HG03442 (cell line): ENCODE measurements around the gene MEOX1.
"Not testable (repeated sequence)": the region's sequence is repeated elsewhere in the genome, so short reads cannot be mapped to it uniquely, and the experiment has no call there.

Experiments used
- ATAC-seq: cut with Tn5 transposase; IDR thresholded peaks from one replicate; pipeline ENCODE4 v1.9.1; 2021; ENCODE audit warnings: mild to moderate bottlenecking, moderate library complexity; ENCODE audit not compliant: unreplicated experiment

MEOX1 gene

GRCh38 chr17:43620147-43620546 lies 41.6 kb downstream of the MEOX1 start:
- no peak for ATAC-seq

- no peak for ATAC-seq
Measured at GRCh38 chr17:43619705-43620104, 42.0 kb downstream of the MEOX1 start.

- no peak for ATAC-seq
Measured at GRCh38 chr17:43618276-43618675, 43.4 kb downstream of the MEOX1 start.

GRCh38 chr17:43616852-43617251 lies 44.9 kb downstream of the MEOX1 start:
- no peak for ATAC-seq

- ATAC-seq = no peak
Measured at GRCh38 chr17:43616421-43616820, 45.3 kb downstream of the MEOX1 start.

- ATAC-seq = no peak
Measured at GRCh38 chr17:43616029-43616351, 45.7 kb downstream of the MEOX1 start.

- no peak for ATAC-seq
Measured at GRCh38 chr17:43615330-43616028, 46.2 kb downstream of the MEOX1 start.

- no peak for ATAC-seq
Measured at GRCh38 chr17:43614561-43614960, 47.2 kb downstream of the MEOX1 start.

- ATAC-seq = no peak
Measured at GRCh38 chr17:43613917-43614316, 47.8 kb downstream of the MEOX1 start.

GRCh38 chr17:43612515-43612914 lies 49.2 kb downstream of the MEOX1 start:
- no peak for ATAC-seq

GRCh38 chr17:43611230-43611969 lies 50.3 kb downstream of the MEOX1 start:
- no peak for ATAC-seq

- ATAC-seq = no peak
Measured at GRCh38 chr17:43609613-43610385, 51.9 kb downstream of the MEOX1 start.

- no peak for ATAC-seq
Measured at GRCh38 chr17:43608313-43608712, 53.4 kb downstream of the MEOX1 start.

GRCh38 chr17:43604549-43604948 lies 57.2 kb downstream of the MEOX1 start:
- ATAC-seq = no peak

GRCh38 chr17:43603321-43603720 lies 58.4 kb downstream of the MEOX1 start:
- ATAC-seq = no peak

GRCh38 chr17:43602556-43602955 lies 59.2 kb downstream of the MEOX1 start:
- ATAC-seq = not testable (repeated sequence)

GRCh38 chr17:43601280-43602039 lies 60.3 kb downstream of the MEOX1 start:
- no peak for ATAC-seq

- ATAC-seq = no peak
Measured at GRCh38 chr17:43599835-43600234, 61.9 kb downstream of the MEOX1 start.

- no peak for ATAC-seq
Measured at GRCh38 chr17:43599046-43599395, 62.7 kb downstream of the MEOX1 start.

GRCh38 chr17:43598357-43599045 lies 63.2 kb downstream of the MEOX1 start:
- ATAC-seq = no peak
